ENCODE measurements around the gene MEF2C.

The MEF2C gene

GRCh38 chr5:88669371-88670050, 213.5 kb downstream of the MEF2C start:
- no peak overlapping the region for H3K9ac ChIP-seq (ENCODE audit: insufficient read length)
- no peak overlapping the region for H3K27ac ChIP-seq
- H3K9me3 ChIP-seq (ENCODE audit: low read depth, low read length): no peaks in the 10 kb centered on the region
- TF ChIP-seq FOXP2 (optimal IDR thresholded peaks at IDR 0.05; ENCODE audit: control extremely low read depth, extremely low read length, insufficient read depth) (no peak), EZH2 (IDR thresholded peaks at IDR 0.05) (no peak), POLR2AphosphoS5 (IDR thresholded peaks at IDR 0.05; ENCODE audit: borderline replicate concordance, low read depth, low read length) (no peak)
- no peak overlapping the region for H3K4me3 ChIP-seq
- no peak for DNase-seq (ENCODE audit: low read depth, low spot score)
- peaks cover 16% of the 10 kb centered on the region; the same call in 1 of the 2 replicates for H3K36me3 ChIP-seq (ENCODE audit: insufficient read depth, low read length)

- TF ChIP-seq EZH2 (IDR thresholded peaks at IDR 0.05): no peak
- no peak for TF ChIP-seq POLR2AphosphoS5 (IDR thresholded peaks at IDR 0.05; ENCODE audit: borderline replicate concordance, low read depth, low read length)
- TF ChIP-seq FOXP2 (optimal IDR thresholded peaks at IDR 0.05; ENCODE audit: control extremely low read depth, extremely low read length, insufficient read depth): no peak
- no peak overlapping the region for H3K4me3 ChIP-seq
- no peak overlapping the region for H3K9ac ChIP-seq (ENCODE audit: insufficient read length)
- no peak for DNase-seq (ENCODE audit: low read depth, low spot score)
- H3K27ac ChIP-seq: no peak overlapping the region
- no peaks in the 10 kb centered on the region for H3K9me3 ChIP-seq (ENCODE audit: low read depth, low read length)
- H3K36me3 ChIP-seq (ENCODE audit: insufficient read depth, low read length): peaks cover 16% of the 10 kb centered on the region; the same call in 1 of the 2 replicates
Observed at GRCh38 chr5:88667496-88668201, 215.3 kb downstream of the MEF2C start.
